Endothelial cell of umbilical vein (primary cell): Measurements from ENCODE around the gene SLC35F3. TPM values are rescaled to one million over a fixed set of nuclear protein-coding genes. Genes with fewer than 3 reads are reported as not detected.

Source experiments
- BruUV-seq: library from RNA; stranded (reverse); fragments of 400-500 nt; replicated peaks from 2 replicates; lab custom pipeline; 2021; lab: Mats Ljungman, UMichigan
- CTCF ChIA-PET: fragments of 300-600, 350-600 bp; sonication (Branson Sonifier 250); formaldehyde crosslinking; loops from one replicate; lab custom pipeline; 2021; ENCODE audit warnings: antibody characterized with exemption, inconsistent platforms; lab: Charles Lee
- POLR2A ChIA-PET: fragments of 300-600, 350-600 bp; sonication (Branson Sonifier 250); formaldehyde crosslinking; loops from one replicate; lab custom pipeline; 2021; ENCODE audit warnings: antibody characterized with exemption, inconsistent platforms; lab: Charles Lee
- DNase-seq: peaks from one replicate; pipeline ENCODE4 v3.0.0-alpha.2; 2011; ENCODE audit warnings: low read depth, low spot score
- FAIRE-seq: peaks from 2 replicates; lab custom pipeline; 2011; peaks lifted over from hg19 to GRCh38; lab: Jason Lieb, UNC
- H2AFZ ChIP-seq: 2 replicates; pipeline ENCODE4 v1.6.0; 2012; ENCODE audit warnings: low read depth, low read length, control low read depth, inconsistent platforms
- H3K27ac ChIP-seq: 2 replicates; pipeline ENCODE4 v1.5.1; 2011; ENCODE audit warnings: low read depth, mild to moderate bottlenecking, control low read depth, low read length, moderate library complexity; ENCODE audit not compliant: insufficient read depth
- H3K27me3 ChIP-seq, 2 experiments: 2 replicates each; pipeline versions ENCODE4 v1.6.0 to v1.6.1; 2011; ENCODE audit warnings: low read length in 2 of 2, mixed read lengths in 1 of 2; ENCODE audit not compliant: control insufficient read depth in 2 of 2, insufficient read depth in 2 of 2
- H3K36me3 ChIP-seq, 2 experiments: 2 replicates in 1 of 2; 3 replicates in 1 of 2; pipeline ENCODE4 v1.5.1; 2011; ENCODE audit warnings: low read length in 2 of 2, mild to moderate bottlenecking in 1 of 2, moderate library complexity in 1 of 2; ENCODE audit not compliant: control insufficient read depth in 2 of 2, insufficient read depth in 2 of 2; ENCODE audit errors: extremely low read depth in 1 of 2
- H3K4me1 ChIP-seq: 3 replicates; pipeline ENCODE4 v1.5.1; 2011; ENCODE audit warnings: mild to moderate bottlenecking, low read length; ENCODE audit not compliant: control insufficient read depth, insufficient read depth; ENCODE audit errors: extremely low read depth
- H3K4me2 ChIP-seq: 2 replicates; pipeline ENCODE4 v1.6.1; 2011; ENCODE audit warnings: low read length, control low read depth, mixed read lengths; ENCODE audit not compliant: insufficient read depth
- H3K4me3 ChIP-seq, 3 experiments: fragments of 200-600 bp in 1 of 3; sonication (generic), shearing (Covaris generic) in 1 of 3; replicated peaks in 1 of 3; 2 replicates each; pipeline ENCODE4 v1.5.1; 2011 to 2016; ENCODE audit warnings: control low read depth in 3 of 3, low read length in 3 of 3, mild to moderate bottlenecking in 2 of 3, inconsistent platforms in 1 of 3, low read depth in 1 of 3, moderate library complexity in 1 of 3; ENCODE audit not compliant: insufficient read depth in 1 of 3
- H3K79me2 ChIP-seq: 2 replicates; pipeline ENCODE4 v1.6.0; 2012; ENCODE audit warnings: low read length, inconsistent platforms; ENCODE audit not compliant: control insufficient read depth, insufficient read depth
- H3K9ac ChIP-seq: replicated peaks from 2 replicates; pipeline ENCODE3; 2011; ENCODE audit warnings: low read length, control low read depth; ENCODE audit not compliant: insufficient read depth; ENCODE audit errors: extremely low read depth
- H3K9me1 ChIP-seq: replicated peaks from 3 replicates; pipeline ENCODE4 v1.6.0; 2011; ENCODE audit warnings: mild to moderate bottlenecking, low read length; ENCODE audit not compliant: control insufficient read depth, insufficient read depth; ENCODE audit errors: extremely low read depth
- H3K9me3 ChIP-seq: replicated peaks from 2 replicates; pipeline ENCODE4 v1.5.1; 2012; ENCODE audit warnings: low read length, inconsistent platforms; ENCODE audit not compliant: control insufficient read depth, insufficient read depth
- H4K20me1 ChIP-seq: replicated peaks from 2 replicates; pipeline ENCODE3; 2011; ENCODE audit warnings: mild to moderate bottlenecking, low read length; ENCODE audit not compliant: control insufficient read depth, insufficient read depth; ENCODE audit errors: extremely low read depth
- EZH2 ChIP-seq: IDR thresholded peaks from 2 replicates; pipeline ENCODE4 v1.6.1; 2012; ENCODE audit warnings: borderline replicate concordance, low read depth, mild to moderate bottlenecking, moderate library complexity, low read length, inconsistent platforms; ENCODE audit not compliant: severe bottlenecking
- FOS ChIP-seq: IDR thresholded peaks from 2 replicates; pipeline ENCODE4 v1.6.1; 2011; ENCODE audit warnings: mild to moderate bottlenecking, low read length, moderate library complexity, borderline replicate concordance; ENCODE audit not compliant: insufficient read depth
- GATA2 ChIP-seq: IDR thresholded peaks from 2 replicates; pipeline ENCODE4 v1.7.0; 2011; ENCODE audit warnings: low read depth, mild to moderate bottlenecking, moderate library complexity, mixed read lengths, low read length; ENCODE audit not compliant: insufficient read length, insufficient read depth
- JUN ChIP-seq: IDR thresholded peaks from 2 replicates; pipeline ENCODE4 v1.6.1; 2011; ENCODE audit warnings: borderline replicate concordance, low read depth; ENCODE audit not compliant: insufficient read length, insufficient read depth
- MYC ChIP-seq: IDR thresholded peaks from one replicate; pipeline ENCODE4 v1.6.1; 2011; ENCODE audit warnings: mild to moderate bottlenecking, low read depth, low read length
- POLR2A ChIP-seq: IDR thresholded peaks from 2 replicates; pipeline ENCODE4 v1.6.1; 2012; ENCODE audit warnings: low read depth, mild to moderate bottlenecking, control low read depth, low read length
- POLR2AphosphoS5 ChIP-seq: IDR thresholded peaks from 2 replicates; pipeline ENCODE4 v1.6.1; 2012; ENCODE audit warnings: low read depth, mild to moderate bottlenecking, control low read depth, low read length, moderate library complexity; ENCODE audit not compliant: insufficient read depth
- dilution Hi-C: fragments of 300-500 bp; cut with MboI; formaldehyde crosslinking; loops from one replicate; pipeline ENCODE4 v1.15.0; 2019; ENCODE audit warnings: low sequenced_read_pairs; ENCODE audit not compliant: extremely low pct_ligation_motif_present
- intact Hi-C: fragments of 100-400 bp; cut with micrococcal nuclease; formaldehyde crosslinking; loops from one replicate; pipeline ENCODE4 v1.10.0; 2022
- polyA plus RNA-seq, 4 experiments: library from polyadenylated mRNA; depleted of rRNA in 3 of 4; stranded (reverse) in 3 of 4; unstranded in 1 of 4; fragments of >200 nt; gene quantifications; 2 replicates each; pipeline versions ENCODE4 v1.2.1 to v1.2.3, GENCODE V29; 2011 to 2012; ENCODE audit warnings: missing spikeins in 1 of 4
- total RNA-seq: library from RNA; stranded (reverse); gene quantifications from 2 replicates; pipeline ENCODE4 v1.2.3, GENCODE V29; 2021
- TF ChIP-seq, protein P1 (sequence below), 2 donors: IDR thresholded peaks; 1 replicate in 1 of 2; 2 replicates in 1 of 2; pipeline ENCODE4 v1.5.1; 2011; ENCODE audit warnings: low read length in 2 of 2, mild to moderate bottlenecking in 2 of 2, moderate library complexity in 2 of 2, control low read depth in 1 of 2, inconsistent platforms in 1 of 2, low read depth in 1 of 2; ENCODE audit not compliant: insufficient read depth in 1 of 2; ENCODE audit errors: extremely low read depth in 1 of 2
- TF ChIP-seq, protein P2 (sequence below): IDR thresholded peaks from 2 replicates; pipeline ENCODE4 v1.6.1; 2011; ENCODE audit not compliant: insufficient read depth, insufficient read length

The SLC35F3 gene
- total and polyA plus RNA-seq, 2 donors (not counting 3 experiments of a cell fraction or from before 2014, with no cell fraction given) = not detected

DNA sequence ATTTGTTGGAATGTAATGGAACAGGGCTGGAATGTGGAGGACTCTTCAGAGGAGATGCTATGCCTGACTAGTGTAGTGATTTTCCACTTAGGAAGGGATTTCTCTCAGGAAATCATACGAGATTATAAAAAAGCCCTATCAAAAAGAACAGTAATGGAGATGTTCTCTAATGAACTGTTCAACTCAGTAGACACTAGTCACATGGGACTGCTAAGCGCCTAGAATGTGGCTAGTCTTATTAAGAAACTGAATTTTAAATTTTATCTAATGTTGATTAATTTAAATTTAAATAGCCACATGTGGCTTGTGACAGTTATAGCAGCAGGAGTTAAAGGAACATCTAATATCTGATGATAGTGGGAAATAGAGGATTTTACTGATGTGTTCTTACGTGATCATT is 94.0 kb downstream of the SLC35F3 start:
- POLR2A ChIA-PET = no interaction called here
- dilution Hi-C loops = no loop called here
- no TSS peak for BruUV-seq

More for the DNA sequence above, 94.0 kb downstream of the SLC35F3 start:
- Histone ChIP-seq H3K4me2 (no peak overlapping the region), H4K20me1 (no peaks in the 10 kb centered on the region), H2AFZ (no peak overlapping the region), H3K79me2 (no peaks in the 10 kb centered on the region), H3K9ac (no peak overlapping the region), H3K9me3 (peaks cover 2% of the 10 kb centered on the region), H3K4me1 (no peaks in the 10 kb centered on the region), H3K27me3 (no peaks in the 10 kb centered on the region), H3K4me3 (no peak overlapping the region), H3K36me3 (no peaks in the 10 kb centered on the region), H3K9me1 (no peaks in the 10 kb centered on the region), H3K27ac (no peak overlapping the region)
- TF ChIP-seq, protein P1, sequence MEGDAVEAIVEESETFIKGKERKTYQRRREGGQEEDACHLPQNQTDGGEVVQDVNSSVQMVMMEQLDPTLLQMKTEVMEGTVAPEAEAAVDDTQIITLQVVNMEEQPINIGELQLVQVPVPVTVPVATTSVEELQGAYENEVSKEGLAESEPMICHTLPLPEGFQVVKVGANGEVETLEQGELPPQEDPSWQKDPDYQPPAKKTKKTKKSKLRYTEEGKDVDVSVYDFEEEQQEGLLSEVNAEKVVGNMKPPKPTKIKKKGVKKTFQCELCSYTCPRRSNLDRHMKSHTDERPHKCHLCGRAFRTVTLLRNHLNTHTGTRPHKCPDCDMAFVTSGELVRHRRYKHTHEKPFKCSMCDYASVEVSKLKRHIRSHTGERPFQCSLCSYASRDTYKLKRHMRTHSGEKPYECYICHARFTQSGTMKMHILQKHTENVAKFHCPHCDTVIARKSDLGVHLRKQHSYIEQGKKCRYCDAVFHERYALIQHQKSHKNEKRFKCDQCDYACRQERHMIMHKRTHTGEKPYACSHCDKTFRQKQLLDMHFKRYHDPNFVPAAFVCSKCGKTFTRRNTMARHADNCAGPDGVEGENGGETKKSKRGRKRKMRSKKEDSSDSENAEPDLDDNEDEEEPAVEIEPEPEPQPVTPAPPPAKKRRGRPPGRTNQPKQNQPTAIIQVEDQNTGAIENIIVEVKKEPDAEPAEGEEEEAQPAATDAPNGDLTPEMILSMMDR (IDR thresholded peaks at IDR 0.05; ENCODE audit: extremely low read depth in 1 of 2, insufficient read depth in 1 of 2, low read depth in 1 of 2, low read length in 2 of 2) = no peak
- TF ChIP-seq FOS (no peak), POLR2A (no peak), GATA2 (no peak), EZH2 (no peak), MYC (no peak), POLR2AphosphoS5 (no peak), JUN (no peak)
- TF ChIP-seq, protein P2, sequence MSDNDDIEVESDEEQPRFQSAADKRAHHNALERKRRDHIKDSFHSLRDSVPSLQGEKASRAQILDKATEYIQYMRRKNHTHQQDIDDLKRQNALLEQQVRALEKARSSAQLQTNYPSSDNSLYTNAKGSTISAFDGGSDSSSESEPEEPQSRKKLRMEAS = no peak
- DNase-seq = no peak
- no peak for FAIRE-seq
- CTCF ChIA-PET = no interaction called here
- intact Hi-C loops = no loop called here
